ENCODE data around the gene NTRK3. TPM values are rescaled to one million over a fixed set of nuclear protein-coding genes. Genes with fewer than 3 reads are reported as not detected.
"Not testable (repeated sequence)": the region's sequence is repeated elsewhere in the genome, so short reads cannot be mapped to it uniquely, and the experiment has no call there.

Gene NTRK3
- total RNA-seq, 2 experiments from 2014 or later: not detected

GRCh38 chr15:88075102-88075501, 181.4 kb downstream of the NTRK3 start:
- CTCF ChIA-PET: no interaction called here
- H3K9me3 Mint-ChIP-seq: no peaks in the 10 kb centered on the region
- POLR2A ChIA-PET: no interaction called here
- H3K27me3 Mint-ChIP-seq: no peaks in the 10 kb centered on the region
- H3K27ac Mint-ChIP-seq: no peak overlapping the region
- H3K4me1 Mint-ChIP-seq: no peaks in the 10 kb centered on the region
- H3K36me3 Mint-ChIP-seq (ENCODE audit: low read depth): no peaks in the 10 kb centered on the region
- no peak overlapping the region for H3K4me3 Mint-ChIP-seq
- no peak for DNase-seq

GRCh38 chr15:88074386-88074785, 182.2 kb downstream of the NTRK3 start:
- CTCF ChIA-PET: no interaction called here
- no peaks in the 10 kb centered on the region for H3K4me1 Mint-ChIP-seq
- POLR2A ChIA-PET: no interaction called here
- DNase-seq: no peak
- H3K9me3 Mint-ChIP-seq: no peaks in the 10 kb centered on the region
- no peak overlapping the region for H3K27ac Mint-ChIP-seq
- H3K4me3 Mint-ChIP-seq: no peak overlapping the region
- H3K27me3 Mint-ChIP-seq: no peaks in the 10 kb centered on the region
- no peaks in the 10 kb centered on the region for H3K36me3 Mint-ChIP-seq (ENCODE audit: low read depth)

DNA sequence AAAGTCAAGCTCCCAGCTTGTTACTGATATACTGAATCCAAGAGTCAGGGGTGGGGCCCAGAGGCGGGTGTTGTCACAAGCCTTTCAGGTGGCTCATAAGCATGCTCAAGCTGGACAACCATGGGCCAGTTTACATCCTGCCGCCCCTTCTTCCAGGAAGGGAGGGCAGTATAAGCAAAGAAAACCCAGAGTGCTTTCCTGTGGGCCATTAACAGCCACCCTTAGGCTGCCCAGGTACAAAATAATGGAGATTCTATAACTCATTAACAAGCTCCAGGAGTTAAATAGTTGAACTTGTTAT, 183.2 kb downstream of the NTRK3 start:
- CTCF ChIA-PET: no interaction called here
- no peak for DNase-seq
- Mint-ChIP-seq H3K4me1 (no peaks in the 10 kb centered on the region), H3K4me3 (no peak overlapping the region), H3K36me3 (ENCODE audit: low read depth) (no peaks in the 10 kb centered on the region), H3K27me3 (no peaks in the 10 kb centered on the region), H3K27ac (no peak overlapping the region), H3K9me3 (no peaks in the 10 kb centered on the region)
- POLR2A ChIA-PET: no interaction called here

DNA sequence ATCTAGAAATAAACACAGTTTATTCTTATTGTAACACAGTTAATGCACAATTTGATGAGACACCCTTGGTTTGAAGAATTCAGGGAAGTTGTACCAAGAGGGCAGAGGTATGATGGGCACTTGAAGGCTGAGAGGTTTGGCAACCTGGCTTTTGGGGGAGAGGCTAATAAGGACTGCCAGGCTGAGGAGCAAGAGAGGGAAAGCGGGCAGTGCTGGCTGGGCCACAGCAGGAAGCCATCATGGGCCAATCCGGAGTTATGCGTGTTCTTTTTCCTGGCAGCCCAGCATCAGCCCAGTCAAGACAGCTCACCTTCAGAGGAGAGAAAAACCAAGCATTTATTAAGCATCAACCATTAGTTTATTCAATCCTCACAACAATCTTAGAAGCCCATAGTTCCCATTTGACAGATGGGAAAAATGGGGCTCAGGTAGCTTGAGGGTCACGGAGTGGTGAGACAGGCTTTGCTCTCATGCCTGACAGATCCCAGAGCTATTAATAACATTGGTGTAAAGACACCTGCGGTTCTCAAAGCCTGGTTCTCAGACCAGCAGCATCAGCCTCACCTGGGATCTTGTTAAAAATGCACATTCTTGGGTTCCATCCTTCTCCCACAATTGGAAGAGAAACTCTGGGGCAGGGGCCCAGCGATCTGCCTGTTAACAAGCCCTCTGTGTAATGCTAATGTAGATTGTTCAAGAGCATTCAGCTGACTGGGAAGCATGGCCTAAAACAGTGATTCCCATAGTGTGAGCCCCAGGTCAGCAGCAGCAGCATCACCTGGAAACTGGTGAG, 183.7 kb downstream of the NTRK3 start:
- Mint-ChIP-seq H3K36me3 (ENCODE audit: low read depth) (no peaks in the 10 kb centered on the region), H3K4me3 (no peak overlapping the region), H3K27me3 (no peaks in the 10 kb centered on the region), H3K9me3 (no peaks in the 10 kb centered on the region), H3K4me1 (no peaks in the 10 kb centered on the region), H3K27ac (no peak overlapping the region)
- CTCF ChIA-PET: no interaction called here
- no peak for DNase-seq
- POLR2A ChIA-PET: no interaction called here

DNA sequence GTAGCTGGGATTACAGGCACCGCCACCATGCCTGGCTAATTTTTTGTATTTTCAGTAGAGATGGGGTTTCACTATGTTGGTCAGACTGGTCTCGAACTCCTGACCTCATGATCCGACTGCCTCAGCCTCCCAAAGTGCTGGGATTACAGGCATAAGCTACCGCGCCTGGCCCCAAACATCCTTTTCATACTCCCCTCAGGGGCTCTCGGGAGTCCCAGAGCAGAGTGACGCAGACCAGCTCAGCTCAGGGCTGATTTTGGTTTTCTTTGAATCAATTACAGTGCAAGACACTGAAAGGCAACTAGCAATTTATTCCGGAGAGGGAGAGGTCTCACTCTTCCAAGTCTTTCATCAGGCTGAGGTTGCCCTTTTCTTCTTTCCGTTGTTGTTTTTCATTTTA, 184.4 kb downstream of the NTRK3 start:
- H3K4me1 Mint-ChIP-seq; H3K27me3 Mint-ChIP-seq; CTCF ChIA-PET; H3K27ac Mint-ChIP-seq; H3K4me3 Mint-ChIP-seq; H3K9me3 Mint-ChIP-seq; POLR2A ChIA-PET; H3K36me3 Mint-ChIP-seq (ENCODE audit: low read depth); DNase-seq: not testable (repeated sequence)

- CTCF ChIA-PET: no interaction called here
- Mint-ChIP-seq H3K27me3 (no peaks in the 10 kb centered on the region), H3K4me1 (no peaks in the 10 kb centered on the region), H3K27ac (no peak overlapping the region), H3K9me3 (no peaks in the 10 kb centered on the region), H3K4me3 (no peak overlapping the region), H3K36me3 (ENCODE audit: low read depth) (no peaks in the 10 kb centered on the region)
- POLR2A ChIA-PET: no interaction called here
- DNase-seq: no peak
Measured at GRCh38 chr15:88071141-88071540, 185.4 kb downstream of the NTRK3 start.

GRCh38 chr15:88069561-88069960, 187.0 kb downstream of the NTRK3 start:
- H3K27me3 Mint-ChIP-seq: no peaks in the 10 kb centered on the region
- H3K4me3 Mint-ChIP-seq: no peak overlapping the region
- no peaks in the 10 kb centered on the region for H3K9me3 Mint-ChIP-seq
- H3K27ac Mint-ChIP-seq: no peak overlapping the region
- no peaks in the 10 kb centered on the region for H3K36me3 Mint-ChIP-seq (ENCODE audit: low read depth)
- CTCF ChIA-PET: no interaction called here
- no peaks in the 10 kb centered on the region for H3K4me1 Mint-ChIP-seq
- POLR2A ChIA-PET: no interaction called here
- no peak for DNase-seq

DNA sequence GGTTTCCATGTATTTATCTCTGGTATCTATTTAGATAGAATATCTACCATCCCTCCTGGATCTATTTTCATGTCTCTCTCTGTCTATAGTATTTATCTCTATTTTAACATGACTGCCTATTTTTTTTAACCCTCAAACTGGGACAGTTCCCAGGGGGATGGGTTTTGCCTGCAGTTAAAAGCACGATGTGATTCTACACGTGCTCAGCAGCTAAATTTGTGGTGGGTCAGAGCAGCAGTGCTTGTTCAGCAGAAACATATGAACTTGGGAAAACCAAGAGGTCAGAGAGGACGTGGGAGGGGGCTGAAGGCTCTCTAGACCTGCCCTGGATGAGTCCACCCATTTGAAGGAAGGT, 189.2 kb downstream of the NTRK3 start:
- no peaks in the 10 kb centered on the region for H3K4me1 Mint-ChIP-seq

DNA sequence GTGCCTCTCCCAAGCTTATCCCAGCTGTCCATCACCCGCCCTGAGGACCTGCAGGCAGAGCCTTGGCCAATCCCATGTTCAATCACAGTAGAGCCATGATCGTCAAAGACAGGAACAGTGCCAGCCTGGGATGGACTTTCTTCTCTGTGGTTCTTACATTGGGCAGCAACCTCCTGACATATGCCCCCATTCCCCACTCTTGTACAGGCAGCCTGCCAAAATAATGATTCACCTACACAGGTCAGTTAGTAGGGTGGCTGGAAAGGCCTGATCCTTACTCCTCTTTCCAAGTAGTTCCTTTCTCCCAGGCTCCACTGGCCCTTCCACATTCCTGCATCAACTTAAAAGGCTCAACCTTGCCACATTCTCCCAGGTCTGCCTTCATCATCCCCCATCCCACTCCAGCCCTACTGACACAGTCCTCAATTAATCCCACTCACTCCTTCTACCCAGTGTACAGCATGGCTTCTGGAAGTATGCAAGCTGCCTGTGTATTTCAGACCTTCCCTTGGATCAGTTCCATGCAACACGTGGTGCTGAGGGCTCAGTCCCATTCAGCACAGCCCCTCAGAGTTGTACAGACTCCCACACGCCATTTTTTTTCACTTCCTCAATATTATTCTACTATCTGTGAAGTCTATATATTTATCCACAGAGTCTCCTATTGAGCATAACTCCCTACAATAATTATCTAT, 189.8 kb downstream of the NTRK3 start:
- DNase-seq: no peak
- H3K27me3 Mint-ChIP-seq: no peaks in the 10 kb centered on the region
- no peaks in the 10 kb centered on the region for H3K36me3 Mint-ChIP-seq (ENCODE audit: low read depth)
- ChIA-PET CTCF (no interaction called here), POLR2A (no interaction called here)
- H3K9me3 Mint-ChIP-seq: no peaks in the 10 kb centered on the region
- H3K4me3 Mint-ChIP-seq: no peak overlapping the region
- no peaks in the 10 kb centered on the region for H3K4me1 Mint-ChIP-seq
- no peak overlapping the region for H3K27ac Mint-ChIP-seq

More for the DNA sequence above, 189.2 kb downstream of the NTRK3 start:
- Mint-ChIP-seq H3K27me3 (no peaks in the 10 kb centered on the region), H3K4me3 (no peak overlapping the region), H3K9me3 (no peaks in the 10 kb centered on the region), H3K27ac (no peak overlapping the region), H3K36me3 (ENCODE audit: low read depth) (no peaks in the 10 kb centered on the region)
- POLR2A ChIA-PET: no interaction called here
- DNase-seq: no peak
- CTCF ChIA-PET: no interaction called here

DNA sequence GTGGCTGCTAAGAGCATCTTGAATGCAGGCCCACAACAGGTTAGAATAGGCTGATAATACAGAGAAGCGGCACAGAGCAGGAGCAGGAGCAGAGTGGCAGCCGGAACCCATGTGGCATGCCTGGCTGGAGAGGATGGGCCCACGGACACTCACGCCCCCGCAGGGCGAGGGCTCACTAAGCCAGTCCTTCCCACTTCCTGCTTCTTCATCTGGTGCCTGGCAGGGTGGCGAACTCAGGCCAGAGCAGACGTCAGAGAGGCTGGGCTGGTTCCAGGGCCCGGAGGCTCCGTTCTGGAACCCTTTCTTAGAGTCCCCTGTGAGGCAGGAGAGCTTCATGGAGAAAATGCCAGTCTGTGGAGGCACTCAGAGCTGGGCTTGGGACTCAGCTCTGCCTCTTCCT, 195.1 kb downstream of the NTRK3 start:
- POLR2A ChIA-PET: no interaction called here
- Mint-ChIP-seq H3K36me3 (ENCODE audit: low read depth) (no peaks in the 10 kb centered on the region), H3K4me1 (no peaks in the 10 kb centered on the region), H3K9me3 (no peaks in the 10 kb centered on the region), H3K4me3 (no peak overlapping the region), H3K27me3 (no peaks in the 10 kb centered on the region), H3K27ac (no peak overlapping the region)
- DNase-seq: no peak
- CTCF ChIA-PET: no interaction called here

GRCh38 chr15:88060383-88060782, 196.2 kb downstream of the NTRK3 start:
- Mint-ChIP-seq H3K4me1 (no peaks in the 10 kb centered on the region), H3K4me3 (no peak overlapping the region), H3K27me3 (no peaks in the 10 kb centered on the region), H3K27ac (no peak overlapping the region), H3K9me3 (no peaks in the 10 kb centered on the region), H3K36me3 (ENCODE audit: low read depth) (no peaks in the 10 kb centered on the region)
- POLR2A ChIA-PET: no interaction called here
- CTCF ChIA-PET: no interaction called here
- no peak for DNase-seq

- Mint-ChIP-seq H3K27ac (no peak overlapping the region), H3K27me3 (no peaks in the 10 kb centered on the region), H3K36me3 (ENCODE audit: low read depth) (no peaks in the 10 kb centered on the region), H3K4me3 (no peak overlapping the region), H3K4me1 (no peaks in the 10 kb centered on the region), H3K9me3 (no peaks in the 10 kb centered on the region)
- DNase-seq: no peak
- ChIA-PET POLR2A (no interaction called here), CTCF (no interaction called here)
Measured at GRCh38 chr15:88057836-88058235, 198.7 kb downstream of the NTRK3 start.

GRCh38 chr15:88049506-88049905, 207.0 kb downstream of the NTRK3 start:
- Mint-ChIP-seq H3K27ac (no peak overlapping the region), H3K36me3 (ENCODE audit: low read depth) (no peaks in the 10 kb centered on the region), H3K27me3 (no peaks in the 10 kb centered on the region), H3K9me3 (no peaks in the 10 kb centered on the region), H3K4me1 (no peaks in the 10 kb centered on the region), H3K4me3 (no peak overlapping the region)
- CTCF ChIA-PET: no interaction called here
- POLR2A ChIA-PET: no interaction called here
- DNase-seq: no peak

DNA sequence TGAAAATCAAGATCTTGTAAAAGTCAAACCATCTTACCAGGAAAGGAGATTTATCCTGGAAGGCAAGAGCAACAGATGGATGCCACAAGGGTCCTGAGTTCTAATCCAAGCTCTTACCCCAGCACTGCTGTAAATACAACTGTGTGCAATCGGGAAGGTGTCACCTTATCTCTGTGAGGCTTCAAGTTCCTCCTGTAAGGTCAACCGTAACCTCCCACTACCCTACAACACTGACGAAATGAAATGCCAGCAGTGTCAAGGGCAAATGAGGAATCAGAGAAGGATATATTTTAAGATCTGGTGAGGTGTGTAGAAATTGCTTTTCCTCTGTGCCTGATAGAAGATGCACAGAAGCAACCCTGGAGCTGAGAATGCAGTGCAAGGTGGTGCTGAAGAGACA, 207.8 kb downstream of the NTRK3 start:
- Mint-ChIP-seq H3K4me3 (no peak overlapping the region), H3K27me3 (no peaks in the 10 kb centered on the region), H3K36me3 (ENCODE audit: low read depth) (no peaks in the 10 kb centered on the region), H3K27ac (no peak overlapping the region), H3K9me3 (no peaks in the 10 kb centered on the region), H3K4me1 (no peaks in the 10 kb centered on the region)
- CTCF ChIA-PET: no interaction called here
- POLR2A ChIA-PET: no interaction called here
- DNase-seq: no peak
